HL-60 (cell line): ENCODE results near the gene DHRSX.

ENCODE experiments used
- DNase-seq, 2 experiments: peaks; one replicate each; pipeline ENCODE4 v3.0.0-alpha.2; 2010 to 2020; ENCODE audit warnings: low read depth in 1 of 2, low spot score in 1 of 2
- H3K27ac ChIP-seq: fragments of 250-450 bp; sonication (Bioruptor Pico); replicated peaks from 2 replicates; pipeline ENCODE4 v1.5.1; 2020; ENCODE audit warnings: mild to moderate bottlenecking, moderate library complexity
- H3K27me3 ChIP-seq: fragments of 250-450 bp; sonication (Bioruptor Pico); 2 replicates; pipeline ENCODE4 v1.5.1; 2021; ENCODE audit warnings: mild to moderate bottlenecking, moderate library complexity; ENCODE audit not compliant: insufficient read depth, poor library complexity, severe bottlenecking
- H3K4me3 ChIP-seq: replicated peaks from 2 replicates; pipeline ENCODE4 v1.5.1; 2011; ENCODE audit warnings: mild to moderate bottlenecking, control low read depth, low read length; ENCODE audit not compliant: insufficient read depth
- CTCF ChIP-seq: IDR thresholded peaks from one replicate; pipeline ENCODE4 v1.5.1; 2011; ENCODE audit warnings: low read length, control low read depth, inconsistent platforms; ENCODE audit not compliant: insufficient read depth
- GABPA ChIP-seq: IDR thresholded peaks from 2 replicates; pipeline ENCODE4 v1.6.1; 2012; ENCODE audit warnings: low read depth
- POLR2AphosphoS5 ChIP-seq: IDR thresholded peaks from 2 replicates; pipeline ENCODE4 v1.6.1; 2012; ENCODE audit warnings: low read depth
- REST ChIP-seq: IDR thresholded peaks from 2 replicates; pipeline ENCODE4 v1.6.1; 2012; ENCODE audit warnings: low read depth; ENCODE audit not compliant: insufficient replicate concordance
- SPI1 ChIP-seq: IDR thresholded peaks from 2 replicates; pipeline ENCODE4 v1.6.1; 2012; ENCODE audit warnings: low read depth, mild to moderate bottlenecking, borderline replicate concordance

DHRSX gene

GRCh38 chrX:2401201-2401589 is 99.6 kb downstream of the DHRSX start:
- TF ChIP-seq SPI1 (no peak), CTCF (no peak), POLR2AphosphoS5 (no peak), GABPA (no peak), REST (no peak)
- H3K4me3 ChIP-seq: no peak overlapping the region
- no peaks in the 10 kb centered on the region for H3K27me3 ChIP-seq
- H3K27ac ChIP-seq: no peak overlapping the region
- DNase-seq: no peak

- no peaks in the 10 kb centered on the region for H3K27me3 ChIP-seq
- no peak for DNase-seq
- H3K27ac ChIP-seq: no peak overlapping the region
- TF ChIP-seq POLR2AphosphoS5: no peak
- TF ChIP-seq GABPA: no peak
- TF ChIP-seq CTCF: no peak
- no peak for TF ChIP-seq SPI1
- no peak for TF ChIP-seq REST
- no peak overlapping the region for H3K4me3 ChIP-seq
Measured at GRCh38 chrX:2398064-2398656, 102.6 kb downstream of the DHRSX start.

GRCh38 chrX:2397229-2398063 is 103.3 kb downstream of the DHRSX start:
- Histone ChIP-seq H3K27me3 (no peaks in the 10 kb centered on the region), H3K27ac (no peak overlapping the region), H3K4me3 (no peak overlapping the region)
- TF ChIP-seq GABPA (no peak), POLR2AphosphoS5 (no peak), SPI1 (no peak), CTCF (no peak), REST (no peak)
- DNase-seq: no peak
